ENCODE results near the gene C4B.

Gene C4B

DNA sequence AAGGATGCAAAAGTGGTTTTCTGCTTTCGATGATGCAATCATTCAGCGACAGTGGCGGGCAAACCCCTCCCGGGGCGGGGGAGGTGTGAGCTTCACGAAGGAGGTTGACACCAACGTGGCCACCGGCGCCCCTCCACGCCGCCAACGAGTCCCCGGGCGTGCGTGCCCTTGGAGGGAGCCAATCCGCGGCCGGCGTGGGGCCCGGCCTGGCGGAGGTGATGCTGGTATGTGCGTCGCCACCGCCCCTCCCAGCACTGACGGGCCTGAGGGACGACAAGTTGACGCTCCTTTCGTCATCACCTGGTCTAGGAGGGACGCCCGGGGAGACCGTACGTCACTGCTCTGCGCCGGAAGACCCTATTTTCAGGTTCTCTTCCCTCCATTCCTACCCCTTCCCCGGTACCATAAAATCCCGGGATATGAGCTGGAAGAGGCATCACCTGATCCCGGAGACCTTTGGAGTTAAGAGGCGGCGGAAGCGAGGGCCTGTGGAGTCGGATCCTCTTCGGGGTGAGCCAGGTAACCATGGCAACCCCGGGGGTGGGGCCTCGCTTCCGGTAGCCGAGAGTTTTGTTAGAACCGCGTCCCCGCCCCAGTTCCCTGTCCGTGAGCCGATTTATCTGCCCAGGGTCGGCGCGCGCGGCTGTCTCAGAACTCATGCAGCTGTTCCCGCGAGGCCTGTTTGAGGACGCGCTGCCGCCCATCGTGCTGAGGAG lies 42.4 kb upstream of the C4B start, which contains the start of gene DXO (continued):
- TF ChIP-seq, protein P1, sequence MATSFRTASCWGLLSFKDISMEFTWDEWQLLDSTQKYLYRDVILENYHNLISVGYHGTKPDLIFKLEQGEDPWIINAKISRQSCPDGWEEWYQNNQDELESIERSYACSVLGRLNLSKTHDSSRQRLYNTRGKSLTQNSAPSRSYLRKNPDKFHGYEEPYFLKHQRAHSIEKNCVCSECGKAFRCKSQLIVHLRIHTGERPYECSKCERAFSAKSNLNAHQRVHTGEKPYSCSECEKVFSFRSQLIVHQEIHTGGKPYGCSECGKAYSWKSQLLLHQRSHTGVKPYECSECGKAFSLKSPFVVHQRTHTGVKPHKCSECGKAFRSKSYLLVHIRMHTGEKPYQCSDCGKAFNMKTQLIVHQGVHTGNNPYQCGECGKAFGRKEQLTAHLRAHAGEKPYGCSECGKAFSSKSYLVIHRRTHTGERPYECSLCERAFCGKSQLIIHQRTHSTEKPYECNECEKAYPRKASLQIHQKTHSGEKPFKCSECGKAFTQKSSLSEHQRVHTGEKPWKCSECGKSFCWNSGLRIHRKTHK (tag by site-specific recombination; IDR thresholded peaks at IDR 0.05): no peak
- no peak for TF ChIP-seq ZNF221 (tag by site-specific recombination; IDR thresholded peaks at IDR 0.05; ENCODE audit: borderline replicate concordance)
- TF ChIP-seq ZNF664 (tag by site-specific recombination; IDR thresholded peaks at IDR 0.05): peak; percentile 81
- TF ChIP-seq, protein P2, sequence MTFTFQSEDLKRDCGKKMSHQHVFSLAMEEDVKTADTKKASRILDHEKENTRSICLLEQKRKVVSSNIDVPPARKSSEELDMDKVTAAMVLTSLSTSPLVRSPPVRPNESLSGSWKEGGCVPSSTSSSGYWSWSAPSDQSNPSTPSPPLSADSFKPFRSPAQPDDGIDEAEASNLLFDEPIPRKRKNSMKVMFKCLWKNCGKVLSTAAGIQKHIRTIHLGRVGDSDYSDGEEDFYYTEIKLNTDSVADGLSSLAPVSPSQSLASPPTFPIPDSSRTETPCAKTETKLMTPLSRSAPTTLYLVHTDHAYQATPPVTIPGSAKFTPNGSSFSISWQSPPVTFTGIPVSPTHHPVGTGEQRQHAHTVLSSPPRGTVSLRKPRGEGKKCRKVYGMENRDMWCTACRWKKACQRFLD (tag by site-specific recombination; IDR thresholded peaks at IDR 0.05): no peak
- peak; percentile 58 for TF ChIP-seq ZNF660 (tag by site-specific recombination; IDR thresholded peaks at IDR 0.05)
- TF ChIP-seq, protein P3, sequence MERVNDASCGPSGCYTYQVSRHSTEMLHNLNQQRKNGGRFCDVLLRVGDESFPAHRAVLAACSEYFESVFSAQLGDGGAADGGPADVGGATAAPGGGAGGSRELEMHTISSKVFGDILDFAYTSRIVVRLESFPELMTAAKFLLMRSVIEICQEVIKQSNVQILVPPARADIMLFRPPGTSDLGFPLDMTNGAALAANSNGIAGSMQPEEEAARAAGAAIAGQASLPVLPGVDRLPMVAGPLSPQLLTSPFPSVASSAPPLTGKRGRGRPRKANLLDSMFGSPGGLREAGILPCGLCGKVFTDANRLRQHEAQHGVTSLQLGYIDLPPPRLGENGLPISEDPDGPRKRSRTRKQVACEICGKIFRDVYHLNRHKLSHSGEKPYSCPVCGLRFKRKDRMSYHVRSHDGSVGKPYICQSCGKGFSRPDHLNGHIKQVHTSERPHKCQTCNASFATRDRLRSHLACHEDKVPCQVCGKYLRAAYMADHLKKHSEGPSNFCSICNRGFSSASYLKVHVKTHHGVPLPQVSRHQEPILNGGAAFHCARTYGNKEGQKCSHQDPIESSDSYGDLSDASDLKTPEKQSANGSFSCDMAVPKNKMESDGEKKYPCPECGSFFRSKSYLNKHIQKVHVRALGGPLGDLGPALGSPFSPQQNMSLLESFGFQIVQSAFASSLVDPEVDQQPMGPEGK (tag by site-specific recombination; IDR thresholded peaks at IDR 0.05): peak; percentile 100
- TF ChIP-seq, protein P4, sequence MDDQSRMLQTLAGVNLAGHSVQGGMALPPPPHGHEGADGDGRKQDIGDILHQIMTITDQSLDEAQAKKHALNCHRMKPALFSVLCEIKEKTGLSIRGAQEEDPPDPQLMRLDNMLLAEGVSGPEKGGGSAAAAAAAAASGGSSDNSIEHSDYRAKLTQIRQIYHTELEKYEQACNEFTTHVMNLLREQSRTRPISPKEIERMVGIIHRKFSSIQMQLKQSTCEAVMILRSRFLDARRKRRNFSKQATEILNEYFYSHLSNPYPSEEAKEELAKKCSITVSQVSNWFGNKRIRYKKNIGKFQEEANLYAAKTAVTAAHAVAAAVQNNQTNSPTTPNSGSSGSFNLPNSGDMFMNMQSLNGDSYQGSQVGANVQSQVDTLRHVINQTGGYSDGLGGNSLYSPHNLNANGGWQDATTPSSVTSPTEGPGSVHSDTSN (CRISPR knock-in tag; IDR thresholded peaks at IDR 0.05): no peak
- peak; percentile 92 for TF ChIP-seq ZBTB20 (tag by site-specific recombination; IDR thresholded peaks at IDR 0.05)
- TF ChIP-seq ZBTB7A (tag by site-specific recombination; IDR thresholded peaks at IDR 0.05; ENCODE audit: low read depth): peak; percentile 94; the same call in 1 of the 2 replicates
- peak; percentile 51; the same call in 1 of the 2 replicates for TF ChIP-seq OSR2 (tag by site-specific recombination; IDR thresholded peaks at IDR 0.05)
- peak; percentile 78 for TF ChIP-seq ZNF335 (tag by site-specific recombination; conservative IDR thresholded peaks at IDR 0.05)
- TF ChIP-seq ZNF423 (tag by site-specific recombination; IDR thresholded peaks at IDR 0.05): peak; percentile 95
- no peak for TF ChIP-seq ZSCAN16 (tag by site-specific recombination; IDR thresholded peaks at IDR 0.05)
- no peak for TF ChIP-seq ZNF274 (IDR thresholded peaks at IDR 0.05; ENCODE audit: low read length)
- no peak for TF ChIP-seq ZNF274 (tag by site-specific recombination; IDR thresholded peaks at IDR 0.05; ENCODE audit: borderline replicate concordance)
- no peak; the same call in 1 of the 2 replicates for TF ChIP-seq ZBTB1 (tag by site-specific recombination; IDR thresholded peaks at IDR 0.05)
- peak; percentile 90 for TF ChIP-seq YY2 (tag by site-specific recombination; IDR thresholded peaks at IDR 0.05)
- TF ChIP-seq ZNF16 (tag by site-specific recombination; IDR thresholded peaks at IDR 0.05; ENCODE audit: low read depth): no peak
- no peak for TF ChIP-seq MEIS1 (CRISPR knock-in tag; IDR thresholded peaks at IDR 0.05; ENCODE audit: borderline replicate concordance)
- TF ChIP-seq ZNF211 (tag by site-specific recombination; IDR thresholded peaks at IDR 0.05; ENCODE audit: low read depth): no peak
- TF ChIP-seq ZNF132 (tag by site-specific recombination; IDR thresholded peaks at IDR 0.05; ENCODE audit: borderline replicate concordance): no peak
- TF ChIP-seq, protein P5, sequence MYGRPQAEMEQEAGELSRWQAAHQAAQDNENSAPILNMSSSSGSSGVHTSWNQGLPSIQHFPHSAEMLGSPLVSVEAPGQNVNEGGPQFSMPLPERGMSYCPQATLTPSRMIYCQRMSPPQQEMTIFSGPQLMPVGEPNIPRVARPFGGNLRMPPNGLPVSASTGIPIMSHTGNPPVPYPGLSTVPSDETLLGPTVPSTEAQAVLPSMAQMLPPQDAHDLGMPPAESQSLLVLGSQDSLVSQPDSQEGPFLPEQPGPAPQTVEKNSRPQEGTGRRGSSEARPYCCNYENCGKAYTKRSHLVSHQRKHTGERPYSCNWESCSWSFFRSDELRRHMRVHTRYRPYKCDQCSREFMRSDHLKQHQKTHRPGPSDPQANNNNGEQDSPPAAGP (tag by site-specific recombination; IDR thresholded peaks at IDR 0.05): peak; percentile 98
- TF ChIP-seq ZNF112 (tag by site-specific recombination; IDR thresholded peaks at IDR 0.05): no peak
- TF ChIP-seq, protein P6, sequence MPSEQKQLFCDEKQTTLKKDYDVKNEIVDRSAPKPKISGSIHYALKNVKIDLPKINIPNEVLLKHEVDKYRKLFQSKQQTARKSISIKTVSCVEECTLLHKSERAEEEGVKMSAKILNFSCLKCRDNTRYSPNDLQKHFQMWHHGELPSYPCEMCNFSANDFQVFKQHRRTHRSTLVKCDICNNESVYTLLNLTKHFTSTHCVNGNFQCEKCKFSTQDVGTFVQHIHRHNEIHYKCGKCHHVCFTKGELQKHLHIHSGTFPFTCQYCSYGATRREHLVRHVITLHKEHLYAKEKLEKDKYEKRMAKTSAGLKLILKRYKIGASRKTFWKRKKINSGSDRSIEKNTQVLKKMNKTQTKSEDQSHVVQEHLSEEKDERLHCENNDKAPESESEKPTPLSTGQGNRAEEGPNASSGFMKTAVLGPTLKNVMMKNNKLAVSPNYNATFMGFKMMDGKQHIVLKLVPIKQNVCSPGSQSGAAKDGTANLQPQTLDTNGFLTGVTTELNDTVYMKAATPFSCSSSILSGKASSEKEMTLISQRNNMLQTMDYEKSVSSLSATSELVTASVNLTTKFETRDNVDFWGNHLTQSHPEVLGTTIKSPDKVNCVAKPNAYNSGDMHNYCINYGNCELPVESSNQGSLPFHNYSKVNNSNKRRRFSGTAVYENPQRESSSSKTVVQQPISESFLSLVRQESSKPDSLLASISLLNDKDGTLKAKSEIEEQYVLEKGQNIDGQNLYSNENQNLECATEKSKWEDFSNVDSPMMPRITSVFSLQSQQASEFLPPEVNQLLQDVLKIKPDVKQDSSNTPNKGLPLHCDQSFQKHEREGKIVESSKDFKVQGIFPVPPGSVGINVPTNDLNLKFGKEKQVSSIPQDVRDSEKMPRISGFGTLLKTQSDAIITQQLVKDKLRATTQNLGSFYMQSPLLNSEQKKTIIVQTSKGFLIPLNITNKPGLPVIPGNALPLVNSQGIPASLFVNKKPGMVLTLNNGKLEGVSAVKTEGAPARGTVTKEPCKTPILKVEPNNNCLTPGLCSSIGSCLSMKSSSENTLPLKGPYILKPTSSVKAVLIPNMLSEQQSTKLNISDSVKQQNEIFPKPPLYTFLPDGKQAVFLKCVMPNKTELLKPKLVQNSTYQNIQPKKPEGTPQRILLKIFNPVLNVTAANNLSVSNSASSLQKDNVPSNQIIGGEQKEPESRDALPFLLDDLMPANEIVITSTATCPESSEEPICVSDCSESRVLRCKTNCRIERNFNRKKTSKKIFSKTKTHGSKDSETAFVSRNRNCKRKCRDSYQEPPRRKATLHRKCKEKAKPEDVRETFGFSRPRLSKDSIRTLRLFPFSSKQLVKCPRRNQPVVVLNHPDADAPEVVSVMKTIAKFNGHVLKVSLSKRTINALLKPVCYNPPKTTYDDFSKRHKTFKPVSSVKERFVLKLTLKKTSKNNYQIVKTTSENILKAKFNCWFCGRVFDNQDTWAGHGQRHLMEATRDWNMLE (tag by site-specific recombination; conservative IDR thresholded peaks at IDR 0.05; ENCODE audit: low read depth): peak; percentile 73
- TF ChIP-seq KLF1 (tag by site-specific recombination; IDR thresholded peaks at IDR 0.05): peak; percentile 75
- TF ChIP-seq OVOL3 (tag by site-specific recombination; IDR thresholded peaks at IDR 0.05): peak; percentile 66
- TF ChIP-seq, protein P7, sequence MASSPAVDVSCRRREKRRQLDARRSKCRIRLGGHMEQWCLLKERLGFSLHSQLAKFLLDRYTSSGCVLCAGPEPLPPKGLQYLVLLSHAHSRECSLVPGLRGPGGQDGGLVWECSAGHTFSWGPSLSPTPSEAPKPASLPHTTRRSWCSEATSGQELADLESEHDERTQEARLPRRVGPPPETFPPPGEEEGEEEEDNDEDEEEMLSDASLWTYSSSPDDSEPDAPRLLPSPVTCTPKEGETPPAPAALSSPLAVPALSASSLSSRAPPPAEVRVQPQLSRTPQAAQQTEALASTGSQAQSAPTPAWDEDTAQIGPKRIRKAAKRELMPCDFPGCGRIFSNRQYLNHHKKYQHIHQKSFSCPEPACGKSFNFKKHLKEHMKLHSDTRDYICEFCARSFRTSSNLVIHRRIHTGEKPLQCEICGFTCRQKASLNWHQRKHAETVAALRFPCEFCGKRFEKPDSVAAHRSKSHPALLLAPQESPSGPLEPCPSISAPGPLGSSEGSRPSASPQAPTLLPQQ (tag by site-specific recombination; IDR thresholded peaks at IDR 0.05): peak; percentile 89
